GM19438 (cell line): ENCODE measurements around the gene GIMD1.

Experiments
- ATAC-seq: cut with Tn5 transposase; IDR thresholded peaks from one replicate; pipeline ENCODE4 v1.9.1; 2021; ENCODE audit warnings: low read depth; ENCODE audit not compliant: unreplicated experiment

GIMD1 gene

GRCh38 chr4:106315968-106316772, 52.4 kb downstream of the GIMD1 start, which contains the start of the genes AIMP1 and TBCK:
Gene AIMP1 (plus strand): TSS chr4:106316550. CDS start chr4:106325010, 8,460 bp downstream.
Gene TBCK (minus strand): TSS chr4:106316209. CDS start chr4:106308960, 7,249 bp downstream.
- peak; percentile 82 for ATAC-seq

GRCh38 chr4:106315476-106315967, 53.1 kb downstream of the GIMD1 start:
- ATAC-seq = peak; percentile 34

- no peak for ATAC-seq
Observed at GRCh38 chr4:106314960-106315359, 53.6 kb downstream of the GIMD1 start.

- no peak for ATAC-seq
Observed at GRCh38 chr4:106312997-106313522, 55.5 kb downstream of the GIMD1 start.

GRCh38 chr4:106312377-106312776, 56.2 kb downstream of the GIMD1 start:
- no peak for ATAC-seq
